HG03442 (cell line): ENCODE data around the gene CYB5A.

Source experiments
- ATAC-seq: cut with Tn5 transposase; IDR thresholded peaks from one replicate; pipeline ENCODE4 v1.9.1; 2021; ENCODE audit warnings: mild to moderate bottlenecking, moderate library complexity; ENCODE audit not compliant: unreplicated experiment

CYB5A gene

GRCh38 chr18:74278983-74279382 is 12.8 kb downstream of the CYB5A start:
- no peak for ATAC-seq

GRCh38 chr18:74278058-74278457 is 13.7 kb downstream of the CYB5A start:
- ATAC-seq: no peak

GRCh38 chr18:74277296-74277695 is 14.5 kb downstream of the CYB5A start:
- no peak for ATAC-seq

GRCh38 chr18:74276609-74277008 is 15.2 kb downstream of the CYB5A start:
- ATAC-seq: no peak

GRCh38 chr18:74275736-74276135 is 16.0 kb downstream of the CYB5A start:
- no peak for ATAC-seq

- ATAC-seq: no peak
Measured at GRCh38 chr18:74274700-74275099, 17.1 kb downstream of the CYB5A start.

- ATAC-seq: no peak
Measured at GRCh38 chr18:74273394-74273793, 18.4 kb downstream of the CYB5A start.

- no peak for ATAC-seq
Measured at GRCh38 chr18:74271635-74272034, 20.1 kb downstream of the CYB5A start.

GRCh38 chr18:74268933-74269620 is 22.7 kb downstream of the CYB5A start:
- ATAC-seq: no peak

- no peak for ATAC-seq
Measured at GRCh38 chr18:74268175-74268574, 23.6 kb downstream of the CYB5A start.

GRCh38 chr18:74266161-74266560 is 25.6 kb downstream of the CYB5A start:
- ATAC-seq: no peak

- ATAC-seq: no peak
Measured at GRCh38 chr18:74265546-74266098, 26.1 kb downstream of the CYB5A start.

- ATAC-seq: peak; percentile 99
Measured at GRCh38 chr18:74264303-74265020, 27.3 kb downstream of the CYB5A start.

- no peak for ATAC-seq
Measured at GRCh38 chr18:74261053-74261713, 30.6 kb downstream of the CYB5A start.

GRCh38 chr18:74259347-74259746 is 32.4 kb downstream of the CYB5A start:
- ATAC-seq: no peak

- no peak for ATAC-seq
Measured at GRCh38 chr18:74257083-74257482, 34.7 kb downstream of the CYB5A start.

GRCh38 chr18:74256190-74256589 is 35.6 kb downstream of the CYB5A start:
- no peak for ATAC-seq

- ATAC-seq: no peak
Measured at GRCh38 chr18:74255131-74255616, 36.6 kb downstream of the CYB5A start.

- ATAC-seq: no peak
Measured at GRCh38 chr18:74252039-74252395, 39.7 kb downstream of the CYB5A start.

- no peak for ATAC-seq
Measured at GRCh38 chr18:74251297-74252038, 40.3 kb downstream of the CYB5A start.

- no peak for ATAC-seq
Measured at GRCh38 chr18:74250131-74250530, 41.6 kb downstream of the CYB5A start.
